ENCODE results near the gene MAN2A1. TPM values are rescaled to one million over a fixed set of nuclear protein-coding genes. Genes with fewer than 3 reads are reported as not detected.

MAN2A1 gene
- polyA plus RNA-seq, 1 donor (not counting 4 experiments of a cell fraction or from before 2014, with no cell fraction given), result 63.8 TPM

GRCh38 chr5:109713453-109713852 is 23.7 kb downstream of the MAN2A1 start:
- peaks cover 3% of the 10 kb centered on the region for H4K20me1 ChIP-seq (ENCODE audit: control insufficient read depth, extremely low read depth, insufficient read depth, low read length)
- no peaks in the 10 kb centered on the region for H3K9me3 ChIP-seq (ENCODE audit: control insufficient read depth, low read depth, low read length)
- no peak overlapping the region for H3K27ac ChIP-seq (ENCODE audit: control insufficient read depth, insufficient read depth, low read length)
- FAIRE-seq (no peak), DNase-seq (ENCODE audit: low read depth, low spot score) (no peak)
- no peak overlapping the region for H3K9ac ChIP-seq (ENCODE audit: control insufficient read depth, extremely low read depth, insufficient read depth, low read length)
- H3K4me3 ChIP-seq (ENCODE audit: control insufficient read depth in 2 of 3, extremely low read depth in 1 of 3, insufficient read depth in 2 of 3, low read depth in 1 of 3, low read length in 3 of 3), result no peak overlapping the region
- no peak overlapping the region for H2AFZ ChIP-seq (ENCODE audit: control insufficient read depth, low read length)
- H3K4me2 ChIP-seq (ENCODE audit: control insufficient read depth, extremely low read depth, insufficient read depth, low read depth, low read length), result no peak overlapping the region
- no peaks in the 10 kb centered on the region for H3K27me3 ChIP-seq (ENCODE audit: control insufficient read depth, extremely low read depth, insufficient read depth, low read length)
- H3K36me3 ChIP-seq (ENCODE audit: control insufficient read depth in 2 of 2, extremely low read depth in 1 of 2, insufficient read depth in 2 of 2, low read length in 2 of 2), result peaks cover 0 to 1% of the 10 kb centered on the region in 2 experiments
- H3K4me1 ChIP-seq (ENCODE audit: control insufficient read depth, extremely low read depth, insufficient read depth, low read length), result no peaks in the 10 kb centered on the region
- no peaks in the 10 kb centered on the region for H3K9me1 ChIP-seq (ENCODE audit: control insufficient read depth, extremely low read depth, insufficient read depth, low read length)
- peaks cover 60% of the 10 kb centered on the region for H3K79me2 ChIP-seq (ENCODE audit: control insufficient read depth, insufficient read depth, low read length)
- dilution Hi-C loops (cut with MboI; ENCODE audit: extremely low pct_ligation_motif_present, low sequenced_read_pairs), result no loop called here
- TF ChIP-seq CTCF (optimal IDR thresholded peaks at IDR 0.05 in 1 of 3, IDR thresholded peaks at IDR 0.05 in 1 of 3, conservative IDR thresholded peaks at IDR 0.05 in 1 of 3; ENCODE audit: extremely low read depth in 1 of 3, insufficient read depth in 2 of 3, low read length in 3 of 3), result no peak
- TF ChIP-seq EZH2 (IDR thresholded peaks at IDR 0.05; ENCODE audit: low read length), result no peak

- FAIRE-seq (no peak), DNase-seq (ENCODE audit: low read depth, low spot score) (no peak)
- Histone ChIP-seq H4K20me1 (ENCODE audit: control insufficient read depth, extremely low read depth, insufficient read depth, low read length) (no peaks in the 10 kb centered on the region), H3K36me3 (ENCODE audit: control insufficient read depth in 2 of 2, extremely low read depth in 1 of 2, insufficient read depth in 2 of 2, low read length in 2 of 2) (peaks cover 0 to 1% of the 10 kb centered on the region in 2 experiments), H3K27me3 (ENCODE audit: control insufficient read depth, extremely low read depth, insufficient read depth, low read length) (no peaks in the 10 kb centered on the region), H3K79me2 (ENCODE audit: control insufficient read depth, insufficient read depth, low read length) (peaks cover 49% of the 10 kb centered on the region), H3K9me1 (ENCODE audit: control insufficient read depth, extremely low read depth, insufficient read depth, low read length) (no peaks in the 10 kb centered on the region), H3K4me3 (ENCODE audit: control insufficient read depth in 2 of 3, extremely low read depth in 1 of 3, insufficient read depth in 2 of 3, low read depth in 1 of 3, low read length in 3 of 3) (no peak overlapping the region), H3K27ac (ENCODE audit: control insufficient read depth, insufficient read depth, low read length) (no peak overlapping the region), H3K9ac (ENCODE audit: control insufficient read depth, extremely low read depth, insufficient read depth, low read length) (no peak overlapping the region), H3K4me1 (ENCODE audit: control insufficient read depth, extremely low read depth, insufficient read depth, low read length) (no peaks in the 10 kb centered on the region), H3K4me2 (ENCODE audit: control insufficient read depth, extremely low read depth, insufficient read depth, low read depth, low read length) (no peak overlapping the region), H3K9me3 (ENCODE audit: control insufficient read depth, low read depth, low read length) (no peaks in the 10 kb centered on the region), H2AFZ (ENCODE audit: control insufficient read depth, low read length) (no peak overlapping the region)
- dilution Hi-C loops (cut with MboI; ENCODE audit: extremely low pct_ligation_motif_present, low sequenced_read_pairs), result no loop called here
- no peak for TF ChIP-seq EZH2 (IDR thresholded peaks at IDR 0.05; ENCODE audit: low read length)
- no peak for TF ChIP-seq CTCF (optimal IDR thresholded peaks at IDR 0.05 in 1 of 3, IDR thresholded peaks at IDR 0.05 in 1 of 3, conservative IDR thresholded peaks at IDR 0.05 in 1 of 3; ENCODE audit: extremely low read depth in 1 of 3, insufficient read depth in 2 of 3, low read length in 3 of 3)
Observed at GRCh38 chr5:109714592-109714991, 24.9 kb downstream of the MAN2A1 start.

Data from keratinocyte (primary cell).